Right lobe of liver (tissue), 6 donors: ENCODE measurements around the gene KLHL17. TPM values are rescaled to one million over a fixed set of nuclear protein-coding genes. Genes with fewer than 3 reads are reported as not detected.

Experiments used
- ATAC-seq, 4 donors: fragments of 200-7000 bp; cut with Tn5 transposase; one replicate each; pipeline ENCODE4 v1.9.1; 2020; ENCODE audit warnings: mild to moderate bottlenecking in 4 of 4, moderate library complexity in 4 of 4
- DNase-seq, 3 donors: peaks; one replicate each; pipeline ENCODE4 v3.0.0-alpha.2; 2020
- H3K27ac ChIP-seq, 3 donors: fragments of 200-600 bp; one replicate each; pipeline ENCODE4 v1.8.0; 2022
- H3K27me3 ChIP-seq, 2 donors: fragments of 200-600 bp; one replicate each; pipeline ENCODE4 v1.8.0; 2022
- H3K36me3 ChIP-seq, 4 donors: fragments of 200-600 bp; sonication (generic) in 1 of 4; one replicate each; pipeline versions ENCODE4 v1.5.1 to v1.8.0; 2017 to 2022; ENCODE audit warnings: control low read depth in 1 of 4
- H3K4me1 ChIP-seq, 4 donors: fragments of 200-600 bp; sonication (generic) in 1 of 4; one replicate each; pipeline versions ENCODE4 v1.5.1 to v1.8.0; 2017 to 2022; ENCODE audit warnings: control low read depth in 1 of 4
- H3K4me3 ChIP-seq, 3 donors: fragments of 200-600 bp; one replicate each; pipeline ENCODE4 v1.8.0; 2022
- H3K9me3 ChIP-seq, 4 donors: fragments of 200-600 bp; sonication (generic) in 1 of 4; one replicate each; pipeline versions ENCODE4 v1.5.1 to v1.8.0; 2017 to 2022; ENCODE audit warnings: control low read depth in 1 of 4
- CTCF ChIP-seq, 4 donors: fragments of 200-600 bp in 3 of 4; fragments of 450-650 bp in 1 of 4; IDR thresholded peaks; one replicate each; pipeline versions ENCODE4 v1.5.1 to v1.8.0; 2016 to 2022; ENCODE audit warnings: antibody characterized with exemption in 4 of 4, mild to moderate bottlenecking in 2 of 4
- POLR2A ChIP-seq: fragments of 450-650 bp; IDR thresholded peaks from one replicate; pipeline ENCODE4 v1.6.1; 2017; ENCODE audit warnings: antibody characterized with exemption, mild to moderate bottlenecking
- WGBS: methylation state at CpG from one replicate; pipeline ENCODE4 v1.1.6; 2018; ENCODE audit warnings: low coverage, low lambda C conversion rate; ENCODE audit not compliant: insufficient coverage; ENCODE audit errors: missing lambda C conversion rate; 5-methylcytosine and 5-hydroxymethylcytosine counted together
- intact Hi-C, 2 donors: fragments of 100-400 bp; cut with DNase I; formaldehyde crosslinking; loops; one replicate each; pipeline versions ENCODE4 v1.11.2 to v1.14.1; 2022
- total RNA-seq, 6 experiments: library from RNA; depleted of rRNA in 2 of 6; stranded (reverse); fragments of >200 nt in 2 of 6; fragmentation: NEBNext Ultra II Directional in 3 of 6; extraction: Animal tissue kit (Norgen Biotek cat#: 25700) in 3 of 6; gene quantifications; one replicate each; pipeline versions ENCODE4 v1.1.0 to v1.2.4, GENCODE V29; 2016 to 2023
- donor health status: DM: no; HTN: yes; CAD: no.
- donor health status: DM: no; HTN: no; CAD: no.
- donor health status: DM: no; HTN: no; CAD: no.
- donor health status: DM: no; HTN: yes; CAD: no.
- donor health status: DM: no; HTN: yes; CAD: no.

KLHL17 gene
- total RNA-seq, 6 experiments from 2014 or later: 1.9 to 6.7 (median 4.3) TPM

GRCh38 chr1:924656-925560 lies 35.5 kb upstream of the KLHL17 start:
- peak in 3 of 4 donors; percentile 9 to 31 (median 17) for ATAC-seq
- no peak overlapping the region for H3K27ac ChIP-seq
- H3K27me3 ChIP-seq: peaks cover 0 to 3% of the 10 kb centered on the region in 2 donors
- intact Hi-C loops: no loop called here
- WGBS: 0% methylated on average over 4 of the region's 120 CpGs
- H3K4me1 ChIP-seq: peaks cover 0 to 20% (median 0%) of the 10 kb centered on the region in 4 donors
- H3K36me3 ChIP-seq: no peaks in the 10 kb centered on the region
- H3K4me3 ChIP-seq: peak overlapping the region; percentile 33 to 55 (median 34)
- H3K9me3 ChIP-seq: no peaks in the 10 kb centered on the region
- DNase-seq: no peak
- TF ChIP-seq POLR2A (no peak), CTCF (IDR thresholded peaks at IDR 0.05) (peak in 1 of 4 donors; percentile 6)

DNA sequence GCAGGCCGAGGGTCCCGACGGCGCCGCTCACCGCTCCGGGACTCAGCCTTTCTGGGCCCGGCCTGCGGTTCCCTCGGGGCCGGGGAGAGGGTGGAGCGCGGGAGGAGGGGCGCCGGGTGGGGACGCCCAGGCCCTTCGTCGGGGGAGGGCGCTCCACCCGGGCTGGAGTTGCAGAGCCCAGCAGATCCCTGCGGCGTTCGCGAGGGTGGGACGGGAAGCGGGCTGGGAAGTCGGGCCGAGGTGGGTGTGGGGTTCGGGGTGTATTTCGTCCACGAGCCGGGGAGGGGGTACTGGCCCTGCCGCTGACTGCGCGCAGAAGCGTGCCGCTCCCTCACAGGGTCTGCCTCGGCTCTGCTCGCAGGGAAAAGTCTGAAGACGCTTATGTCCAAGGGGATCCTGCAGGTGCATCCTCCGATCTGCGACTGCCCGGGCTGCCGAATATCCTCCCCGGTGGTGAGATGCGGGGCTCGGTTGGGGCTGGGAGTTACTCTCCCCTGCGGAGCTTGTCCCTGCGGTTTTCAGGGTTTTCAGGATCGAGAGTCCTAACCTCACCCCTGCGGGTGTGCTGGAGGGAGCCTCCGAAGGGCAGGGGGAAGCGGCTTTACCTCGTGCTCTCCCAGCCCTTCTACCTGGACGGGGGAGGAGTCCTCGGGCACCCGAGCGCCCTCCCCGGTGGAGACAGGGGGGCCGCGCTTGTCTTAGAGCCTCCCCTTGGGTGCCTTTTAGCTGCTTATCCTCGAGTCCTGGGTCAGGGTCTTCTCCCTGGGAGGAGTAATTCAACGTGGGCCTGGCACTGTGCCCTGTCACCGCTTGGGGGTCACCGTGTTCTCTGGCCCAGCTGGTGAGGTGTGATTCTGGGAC lies 34.6 kb upstream of the KLHL17 start:
- 37% methylated on average over 16 of the region's 65 CpGs for WGBS
- Histone ChIP-seq H3K27ac (no peak overlapping the region), H3K4me3 (peak overlapping the region in 2 of 3 donors; percentile 7 to 55), H3K27me3 (peaks cover 0 to 3% of the 10 kb centered on the region in 2 donors), H3K9me3 (no peaks in the 10 kb centered on the region), H3K36me3 (no peaks in the 10 kb centered on the region), H3K4me1 (peaks cover 0 to 16% (median 0%) of the 10 kb centered on the region in 4 donors)
- ATAC-seq (peak in 3 of 4 donors; percentile 15 to 29 (median 20)), DNase-seq (no peak)
- TF ChIP-seq POLR2A (no peak), CTCF (IDR thresholded peaks at IDR 0.05) (no peak)
- intact Hi-C loops: no loop called here

DNA sequence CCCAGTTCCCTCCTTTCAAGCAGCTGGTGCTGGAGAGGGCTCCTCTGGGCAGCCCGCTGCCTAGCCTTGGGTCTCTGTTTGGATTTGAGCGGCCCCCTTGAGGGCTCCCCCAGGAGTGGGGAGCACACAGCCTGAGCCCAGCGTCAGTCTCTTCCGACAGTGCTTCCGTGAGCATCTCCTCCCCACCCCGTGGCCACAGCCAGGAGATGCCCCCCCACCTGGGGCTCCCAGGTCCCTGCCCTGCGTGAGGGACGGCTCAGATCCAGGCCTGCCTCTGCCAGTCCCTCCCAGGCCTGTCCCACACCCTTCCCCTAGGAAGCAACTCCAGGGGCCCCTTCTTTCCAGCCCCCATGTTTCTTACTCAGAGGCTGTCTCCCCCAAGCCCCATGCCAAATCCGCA lies 33.1 kb upstream of the KLHL17 start:
- H3K36me3 ChIP-seq: no peaks in the 10 kb centered on the region
- H3K4me1 ChIP-seq: peaks cover 0 to 11% (median 0%) of the 10 kb centered on the region in 4 donors
- no peaks in the 10 kb centered on the region for H3K9me3 ChIP-seq
- WGBS: 49% methylated on average over 2 of the region's 9 CpGs
- ATAC-seq (no peak), DNase-seq (no peak)
- H3K27ac ChIP-seq: no peak overlapping the region
- H3K4me3 ChIP-seq: no peak overlapping the region
- intact Hi-C loops: no loop called here
- TF ChIP-seq CTCF (IDR thresholded peaks at IDR 0.05) (no peak), POLR2A (no peak)
- H3K27me3 ChIP-seq: peaks cover 0 to 3% of the 10 kb centered on the region in 2 donors

- intact Hi-C loops: no loop called here
- no peak overlapping the region for H3K27ac ChIP-seq
- TF ChIP-seq CTCF (IDR thresholded peaks at IDR 0.05) (no peak), POLR2A (no peak)
- no peak overlapping the region for H3K4me3 ChIP-seq
- no peak for ATAC-seq
- no peaks in the 10 kb centered on the region for H3K36me3 ChIP-seq
- 100% methylated on average over 1 of the region's 10 CpGs for WGBS
- H3K4me1 ChIP-seq: peaks cover 0 to 11% (median 0%) of the 10 kb centered on the region in 4 donors
- DNase-seq: no peak
- no peaks in the 10 kb centered on the region for H3K9me3 ChIP-seq
- peaks cover 0 to 3% of the 10 kb centered on the region in 2 donors for H3K27me3 ChIP-seq
Measured at GRCh38 chr1:927748-928147, 32.6 kb upstream of the KLHL17 start.
